Measurements from ENCODE around the gene GNAQ. TPM values are rescaled to one million over a fixed set of nuclear protein-coding genes. Genes with fewer than 3 reads are reported as not detected.

GNAQ gene
- total RNA-seq, 5 donors from 2014 or later (not counting 1 experiment from before 2014, with no cell fraction given), result 29.3 to 48.4 (median 38.3) TPM

DNA sequence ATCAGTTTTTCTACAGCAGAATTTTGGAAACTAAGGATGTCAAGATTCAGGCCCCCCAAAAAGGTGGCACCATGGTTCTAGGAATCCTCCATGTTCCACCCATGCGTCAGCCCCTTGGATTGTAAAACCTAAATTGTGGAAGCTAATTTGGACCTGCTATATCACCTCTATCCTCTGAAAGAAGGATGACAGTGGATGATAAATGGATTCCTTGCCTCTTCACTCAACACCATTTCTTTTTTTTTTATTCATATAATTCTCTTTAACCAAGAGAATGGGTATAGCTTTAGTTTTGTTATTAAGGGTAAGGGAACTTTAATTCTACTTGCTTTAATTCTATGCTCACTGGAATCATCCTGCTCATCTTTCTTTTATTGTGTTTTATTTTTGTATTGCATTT is 71.8 kb downstream of the GNAQ start:
- POLR2A ChIA-PET, result no interaction called here
- Histone ChIP-seq H3K4me1 (ENCODE audit: control insufficient read depth in 1 of 2, extremely low read depth in 1 of 2, insufficient read depth in 2 of 2, low read length in 2 of 2) (peaks cover 0 to 13% of the 10 kb centered on the region in 2 experiments), H3K4me3 (ENCODE audit: control insufficient read depth in 1 of 2, extremely low read depth in 1 of 2, low read length in 1 of 2) (no peak overlapping the region), H3K27ac (ENCODE audit: low read length) (no peak overlapping the region), H3K36me3 (ENCODE audit: control insufficient read depth in 2 of 2, extremely low read depth in 1 of 2, insufficient read depth in 1 of 2, low read length in 1 of 2) (no peaks in the 10 kb centered on the region), H3K27me3 (replicated peaks in 1 of 2; ENCODE audit: control insufficient read depth in 2 of 2, extremely low read depth in 1 of 2, insufficient read depth in 2 of 2, low read length in 1 of 2) (no peaks in the 10 kb centered on the region), H3K9me3 (no peaks in the 10 kb centered on the region)
- CTCF ChIA-PET, result interaction anchor here in 1 of 2 donors (0.6 kb wide), 1 partner anchor 9 kb away, joined by 4 read pairs; no protein-coding TSS in a partner anchor
- ATAC-seq (replicated peaks in 1 of 4), result no peak
- Mint-ChIP-seq H3K4me1 (peaks cover 53 to 69% (median 62%) of the 10 kb centered on the region in 3 donors), H3K27me3 (no peaks in the 10 kb centered on the region), H3K27ac (no peak overlapping the region), H3K9me3 (no peaks in the 10 kb centered on the region), H3K36me3 (peaks cover 5% of the 10 kb centered on the region), H3K4me3 (no peak overlapping the region)
- DNase-seq, result no peak
- WGBS (ENCODE audit: insufficient coverage), result no CpG with 5 or more reads among the region's 1 CpG

- Mint-ChIP-seq H3K4me3 (no peak overlapping the region), H3K27me3 (no peaks in the 10 kb centered on the region), H3K36me3 (no peaks in the 10 kb centered on the region), H3K9me3 (no peaks in the 10 kb centered on the region), H3K27ac (no peak overlapping the region), H3K4me1 (peaks cover 67 to 70% (median 69%) of the 10 kb centered on the region in 3 donors)
- ATAC-seq (replicated peaks in 1 of 4) (no peak), DNase-seq (peak in 1 of 35 experiments; percentile 5)
- CTCF ChIA-PET, result interaction anchor here (0.5 to 1.0 kb wide), 2 partner anchors 10 to 1656 kb away, joined by 3 read pairs; no protein-coding TSS in a partner anchor
- POLR2A ChIA-PET, result no interaction called here
- H3K9me3 ChIP-seq, result no peaks in the 10 kb centered on the region
- no peaks in the 10 kb centered on the region for H3K36me3 ChIP-seq (ENCODE audit: control insufficient read depth in 2 of 2, extremely low read depth in 1 of 2, insufficient read depth in 1 of 2, low read length in 1 of 2)
- H3K27me3 ChIP-seq (replicated peaks in 1 of 2; ENCODE audit: control insufficient read depth in 2 of 2, extremely low read depth in 1 of 2, insufficient read depth in 2 of 2, low read length in 1 of 2), result no peaks in the 10 kb centered on the region
- H3K27ac ChIP-seq (ENCODE audit: low read length), result no peak overlapping the region
- peaks cover 0 to 18% of the 10 kb centered on the region in 2 experiments for H3K4me1 ChIP-seq (ENCODE audit: control insufficient read depth in 1 of 2, extremely low read depth in 1 of 2, insufficient read depth in 2 of 2, low read length in 2 of 2)
- 42% methylated on average over 2 of the region's 5 CpGs for WGBS (ENCODE audit: insufficient coverage)
- no peak overlapping the region for H3K4me3 ChIP-seq (ENCODE audit: control insufficient read depth in 1 of 2, extremely low read depth in 1 of 2, low read length in 1 of 2)
These were observed 74.0 kb downstream of the GNAQ start for GRCh38 chr9:77957652-77958051.

DNA sequence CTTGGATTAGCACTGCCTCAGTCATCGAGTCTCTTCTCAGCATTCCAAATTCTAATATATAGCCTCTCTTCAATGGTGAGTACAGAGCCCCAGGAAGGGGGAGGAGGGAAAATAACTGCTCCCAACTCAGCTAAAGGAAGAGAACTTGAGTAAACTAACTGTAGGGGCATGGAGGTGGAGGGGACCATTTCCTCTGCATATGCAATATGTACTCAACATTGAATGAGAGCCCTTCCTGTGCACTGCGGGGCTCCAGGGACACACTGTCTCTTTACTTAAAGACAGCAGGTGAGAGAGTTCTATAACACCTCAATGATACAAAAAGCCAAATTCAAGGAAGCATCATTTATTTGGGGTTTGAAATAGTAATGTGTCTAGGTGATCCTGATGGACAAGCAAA is 75.1 kb downstream of the GNAQ start:
- Histone ChIP-seq H3K9me3 (no peaks in the 10 kb centered on the region), H3K4me3 (ENCODE audit: control insufficient read depth in 1 of 2, extremely low read depth in 1 of 2, low read length in 1 of 2) (no peak overlapping the region), H3K27ac (ENCODE audit: low read length) (no peak overlapping the region), H3K36me3 (ENCODE audit: control insufficient read depth in 2 of 2, extremely low read depth in 1 of 2, insufficient read depth in 1 of 2, low read length in 1 of 2) (no peaks in the 10 kb centered on the region), H3K27me3 (replicated peaks in 1 of 2; ENCODE audit: control insufficient read depth in 2 of 2, extremely low read depth in 1 of 2, insufficient read depth in 2 of 2, low read length in 1 of 2) (no peaks in the 10 kb centered on the region), H3K4me1 (ENCODE audit: control insufficient read depth in 1 of 2, extremely low read depth in 1 of 2, insufficient read depth in 2 of 2, low read length in 2 of 2) (peaks cover 0 to 18% of the 10 kb centered on the region in 2 experiments)
- WGBS (ENCODE audit: insufficient coverage), result no CpG with 5 or more reads among the region's 2 CpGs
- ChIA-PET POLR2A (no interaction called here), CTCF (no interaction called here)
- no peak for ATAC-seq (replicated peaks in 1 of 4)
- no peak overlapping the region for H3K4me3 Mint-ChIP-seq
- no peaks in the 10 kb centered on the region for H3K27me3 Mint-ChIP-seq
- H3K36me3 Mint-ChIP-seq, result no peaks in the 10 kb centered on the region
- DNase-seq, result no peak
- H3K9me3 Mint-ChIP-seq, result no peaks in the 10 kb centered on the region
- no peak overlapping the region for H3K27ac Mint-ChIP-seq
- peaks cover 60 to 65% (median 64%) of the 10 kb centered on the region in 3 donors for H3K4me1 Mint-ChIP-seq

DNA sequence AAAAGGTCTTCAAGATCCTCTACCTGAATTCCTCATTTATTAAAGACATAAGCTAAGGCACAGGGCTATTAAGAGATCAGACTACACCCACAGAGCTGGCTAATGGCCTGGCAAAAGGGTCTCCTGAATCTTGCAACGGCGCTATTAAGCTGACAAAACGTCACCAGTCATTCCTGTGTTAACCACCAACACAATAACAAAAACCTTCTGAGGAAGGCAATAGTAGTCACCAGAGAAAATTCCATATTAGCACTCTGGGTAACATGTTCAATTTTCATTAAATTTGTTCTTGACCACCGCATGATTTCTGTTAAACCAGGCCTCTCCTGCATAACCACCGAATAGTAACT is 77.0 kb downstream of the GNAQ start:
- DNase-seq, result no peak
- WGBS (ENCODE audit: insufficient coverage), result 93% methylated on average over 3 of the region's 5 CpGs
- ATAC-seq (replicated peaks in 1 of 4), result no peak
- H3K27ac ChIP-seq (ENCODE audit: low read length), result no peak overlapping the region
- CTCF ChIA-PET, result interaction anchor here in 1 of 2 donors (1.0 kb wide), 1 partner anchor 204 kb away, joined by 3 read pairs; no protein-coding TSS in a partner anchor
- no peak overlapping the region for H3K4me3 ChIP-seq (ENCODE audit: control insufficient read depth in 1 of 2, extremely low read depth in 1 of 2, low read length in 1 of 2)
- POLR2A ChIA-PET, result no interaction called here
- no peaks in the 10 kb centered on the region for H3K36me3 ChIP-seq (ENCODE audit: control insufficient read depth in 2 of 2, extremely low read depth in 1 of 2, insufficient read depth in 1 of 2, low read length in 1 of 2)
- Mint-ChIP-seq H3K9me3 (no peaks in the 10 kb centered on the region), H3K4me3 (no peak overlapping the region), H3K36me3 (no peaks in the 10 kb centered on the region), H3K4me1 (peaks cover 58 to 65% (median 62%) of the 10 kb centered on the region in 3 donors), H3K27ac (no peak overlapping the region), H3K27me3 (no peaks in the 10 kb centered on the region)
- H3K9me3 ChIP-seq, result no peaks in the 10 kb centered on the region
- H3K27me3 ChIP-seq (replicated peaks in 1 of 2; ENCODE audit: control insufficient read depth in 2 of 2, extremely low read depth in 1 of 2, insufficient read depth in 2 of 2, low read length in 1 of 2), result no peaks in the 10 kb centered on the region
- H3K4me1 ChIP-seq (ENCODE audit: control insufficient read depth in 1 of 2, extremely low read depth in 1 of 2, insufficient read depth in 2 of 2, low read length in 2 of 2), result peaks cover 0 to 17% of the 10 kb centered on the region in 2 experiments

DNA sequence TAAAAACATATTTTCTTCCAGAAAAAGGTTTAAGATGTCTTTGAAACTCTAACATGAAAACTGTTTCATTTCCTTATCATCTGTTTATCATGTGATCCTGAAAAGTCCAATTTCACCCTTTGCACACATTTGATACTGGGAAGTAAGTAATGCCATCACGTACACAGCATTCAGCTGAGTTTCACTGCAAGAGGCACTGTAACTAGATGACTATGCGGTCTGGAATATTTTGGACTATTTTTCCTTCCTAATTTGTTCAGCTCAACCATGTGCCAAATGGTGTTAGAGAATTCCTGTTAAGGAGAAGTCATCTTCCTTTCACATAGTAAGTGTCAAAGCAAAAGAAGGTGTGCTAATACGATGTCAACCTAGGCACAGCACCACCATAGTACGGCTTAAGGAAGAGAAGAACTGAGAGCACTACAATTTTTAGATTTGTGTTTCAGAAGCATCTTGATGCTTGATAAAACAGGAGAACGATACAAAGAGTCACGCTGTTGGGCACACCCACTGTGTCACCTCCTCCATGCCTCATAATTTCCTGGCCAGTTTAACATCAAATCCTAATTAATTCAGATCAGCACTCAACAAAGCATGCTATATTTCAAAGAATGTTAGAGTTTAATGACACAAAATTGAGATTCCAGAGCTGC is 77.5 kb downstream of the GNAQ start:
- WGBS (ENCODE audit: insufficient coverage), result no CpG with 5 or more reads among the region's 6 CpGs
- Histone ChIP-seq H3K36me3 (ENCODE audit: control insufficient read depth in 2 of 2, extremely low read depth in 1 of 2, insufficient read depth in 1 of 2, low read length in 1 of 2) (no peaks in the 10 kb centered on the region), H3K9me3 (no peaks in the 10 kb centered on the region), H3K27me3 (replicated peaks in 1 of 2; ENCODE audit: control insufficient read depth in 2 of 2, extremely low read depth in 1 of 2, insufficient read depth in 2 of 2, low read length in 1 of 2) (no peaks in the 10 kb centered on the region), H3K4me3 (ENCODE audit: control insufficient read depth in 1 of 2, extremely low read depth in 1 of 2, low read length in 1 of 2) (no peak overlapping the region), H3K4me1 (ENCODE audit: control insufficient read depth in 1 of 2, extremely low read depth in 1 of 2, insufficient read depth in 2 of 2, low read length in 2 of 2) (peaks cover 2 to 17% of the 10 kb centered on the region in 2 experiments), H3K27ac (ENCODE audit: low read length) (no peak overlapping the region)
- H3K9me3 Mint-ChIP-seq, result no peaks in the 10 kb centered on the region
- DNase-seq (no peak), ATAC-seq (replicated peaks in 1 of 4) (no peak)
- H3K27ac Mint-ChIP-seq, result no peak overlapping the region
- H3K4me3 Mint-ChIP-seq, result no peak overlapping the region
- ChIA-PET POLR2A (no interaction called here), CTCF (interaction anchor here in 1 of 2 donors (1.0 kb wide), 1 partner anchor 203 kb away, joined by 3 read pairs; no protein-coding TSS in a partner anchor)
- H3K36me3 Mint-ChIP-seq, result no peaks in the 10 kb centered on the region
- H3K27me3 Mint-ChIP-seq, result no peaks in the 10 kb centered on the region
- peaks cover 60 to 68% (median 62%) of the 10 kb centered on the region in 3 donors for H3K4me1 Mint-ChIP-seq

- Mint-ChIP-seq H3K27me3 (no peaks in the 10 kb centered on the region), H3K4me3 (no peak overlapping the region), H3K9me3 (no peaks in the 10 kb centered on the region), H3K27ac (no peak overlapping the region), H3K4me1 (peaks cover 59 to 67% (median 67%) of the 10 kb centered on the region in 3 donors), H3K36me3 (no peaks in the 10 kb centered on the region)
- POLR2A ChIA-PET, result no interaction called here
- CTCF ChIA-PET, result no interaction called here
- ATAC-seq (replicated peaks in 1 of 4) (no peak), DNase-seq (no peak)
- Histone ChIP-seq H3K4me3 (ENCODE audit: control insufficient read depth in 1 of 2, extremely low read depth in 1 of 2, low read length in 1 of 2) (no peak overlapping the region), H3K27me3 (replicated peaks in 1 of 2; ENCODE audit: control insufficient read depth in 2 of 2, extremely low read depth in 1 of 2, insufficient read depth in 2 of 2, low read length in 1 of 2) (no peaks in the 10 kb centered on the region), H3K9me3 (no peaks in the 10 kb centered on the region), H3K36me3 (ENCODE audit: control insufficient read depth in 2 of 2, extremely low read depth in 1 of 2, insufficient read depth in 1 of 2, low read length in 1 of 2) (no peaks in the 10 kb centered on the region), H3K27ac (ENCODE audit: low read length) (no peak overlapping the region), H3K4me1 (ENCODE audit: control insufficient read depth in 1 of 2, extremely low read depth in 1 of 2, insufficient read depth in 2 of 2, low read length in 2 of 2) (peaks cover 2 to 16% of the 10 kb centered on the region in 2 experiments)
These were observed 78.0 kb downstream of the GNAQ start for GRCh38 chr9:77953590-77953989.
